T follicular helper cell (primary cell): ENCODE measurements around the gene ELOA.
"Not testable (repeated sequence)": the region's sequence is repeated elsewhere in the genome, so short reads cannot be mapped to it uniquely, and the experiment has no call there.

ENCODE experiments used
- DNase-seq: peaks from one replicate; pipeline ENCODE4 v3.0.0-alpha.2; 2020; ENCODE audit warnings: low read depth

The ELOA gene

DNA sequence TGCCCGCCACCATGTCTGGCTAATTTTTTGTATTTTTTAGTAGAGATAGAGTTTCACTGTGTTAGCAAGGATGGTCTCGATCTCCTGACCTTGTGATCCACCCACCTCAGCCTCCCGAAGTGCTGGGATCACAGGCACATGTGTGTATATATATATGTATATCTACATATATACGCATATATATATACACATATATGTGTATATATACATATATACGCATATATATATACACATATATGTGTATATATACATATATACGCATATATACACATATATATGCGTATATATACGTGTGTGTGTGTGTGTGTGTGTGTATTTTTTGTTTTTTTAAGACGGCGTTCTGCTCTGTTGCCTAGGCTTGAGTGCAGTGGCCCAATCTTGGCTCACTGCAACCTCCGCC lies 39.9 kb downstream of the ELOA start:
- DNase-seq, result not testable (repeated sequence)

DNA sequence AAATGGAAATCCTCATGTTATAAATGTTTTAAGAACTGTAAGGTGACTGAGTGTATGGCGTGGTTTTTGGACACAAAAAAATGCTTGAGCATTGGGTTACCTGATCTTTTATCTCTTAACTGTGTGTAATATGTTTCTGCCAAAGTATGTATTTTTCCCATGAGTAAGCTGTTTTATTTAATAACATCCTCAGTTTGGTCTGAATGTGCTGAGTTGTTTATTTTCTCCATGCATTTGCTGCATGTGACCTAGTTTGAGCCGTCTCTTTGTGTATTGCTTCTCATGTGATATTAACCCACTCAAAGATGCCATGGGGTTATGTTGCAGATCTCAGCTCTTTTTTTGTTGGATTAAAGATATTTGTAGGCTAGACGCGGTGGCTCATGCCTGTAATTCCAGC lies 41.6 kb downstream of the ELOA start:
- DNase-seq, result no peak

DNA sequence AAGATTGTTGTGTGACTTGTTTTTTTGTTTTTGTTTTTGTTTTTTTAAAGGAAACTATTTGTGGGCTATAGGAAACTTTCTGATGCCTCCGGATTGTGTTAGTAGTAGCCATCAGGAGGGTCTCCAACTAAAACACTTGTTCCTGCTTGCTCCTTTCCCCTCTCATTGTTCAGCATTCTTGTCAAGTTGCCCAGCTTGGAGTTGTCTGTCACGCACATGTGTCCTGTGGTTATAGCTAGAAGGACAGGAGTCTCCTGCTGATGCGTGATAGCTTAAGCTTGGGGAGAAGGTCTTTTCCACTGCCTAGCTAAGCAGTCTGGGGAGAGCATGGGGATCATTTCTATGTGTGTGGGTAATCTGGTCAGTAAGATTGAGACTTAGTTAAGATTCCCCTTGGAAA lies 44.4 kb downstream of the ELOA start:
- no peak for DNase-seq

DNA sequence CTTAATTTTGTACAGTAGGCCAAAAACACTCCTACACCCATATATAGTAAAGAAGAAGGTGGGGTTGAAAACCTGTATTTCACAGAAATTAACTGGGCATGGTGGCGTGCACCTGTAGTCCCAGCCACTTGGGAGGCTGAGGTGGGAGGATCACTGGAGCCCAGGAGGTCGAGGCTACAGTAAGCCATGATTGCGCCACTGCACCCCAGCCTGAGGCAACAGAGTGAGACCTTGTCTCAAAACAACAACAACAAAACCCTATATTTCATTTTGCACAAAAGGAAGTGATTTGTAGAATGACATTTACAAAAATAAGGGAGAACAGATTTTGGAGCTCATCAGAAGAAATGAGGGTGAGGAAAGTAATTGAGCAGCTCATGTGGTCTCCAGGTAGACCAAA lies 45.4 kb downstream of the ELOA start:
- DNase-seq, result no peak

DNA sequence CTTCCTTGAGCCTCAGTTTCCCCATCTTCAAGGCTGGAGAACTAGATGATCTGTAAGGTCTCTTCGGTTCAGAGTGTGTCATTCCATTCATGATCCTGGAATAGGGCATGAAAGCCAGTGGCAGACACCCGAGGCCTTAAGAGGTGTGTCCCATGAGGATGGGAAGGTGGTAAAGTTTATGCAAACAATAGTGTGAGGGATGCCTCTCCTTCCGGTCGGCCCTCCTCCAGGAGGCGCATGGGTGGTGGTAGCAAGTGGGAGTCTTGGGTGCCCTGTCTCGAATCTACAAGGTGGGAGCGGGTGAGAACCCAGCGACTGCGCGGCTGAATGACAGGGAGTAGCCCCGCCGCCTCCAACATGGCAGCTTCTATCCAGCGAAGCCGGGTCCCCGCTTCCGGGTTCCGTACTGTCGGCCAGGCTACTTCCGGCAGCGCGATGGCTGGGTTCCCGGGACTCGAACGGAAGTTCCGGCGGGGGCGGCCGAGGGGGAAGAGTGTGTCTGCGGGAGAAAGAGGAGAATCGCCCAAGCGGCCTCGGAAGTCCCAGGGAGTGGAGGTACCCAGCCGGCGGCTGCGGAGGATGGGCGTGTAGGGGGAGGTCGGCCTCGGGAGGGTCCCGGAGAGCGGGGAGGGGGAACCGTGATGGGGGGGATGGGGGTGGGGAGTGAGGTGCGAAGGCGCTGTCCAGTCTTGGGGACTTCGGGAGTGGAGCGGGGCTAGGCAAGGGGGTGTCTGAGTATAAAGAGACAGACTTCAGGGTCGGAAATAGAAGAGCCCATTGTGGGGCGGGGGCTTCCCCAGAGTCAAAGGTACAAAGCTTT lies 47.6 kb downstream of the ELOA start, which contains the start of gene LYPLA2:
Gene LYPLA2, plus strand, starts transcription at position 450 of the 820 bp plus-strand sequence. CDS start 1,538 bp downstream, outside the sequence.
- peak; percentile 75 for DNase-seq

DNA sequence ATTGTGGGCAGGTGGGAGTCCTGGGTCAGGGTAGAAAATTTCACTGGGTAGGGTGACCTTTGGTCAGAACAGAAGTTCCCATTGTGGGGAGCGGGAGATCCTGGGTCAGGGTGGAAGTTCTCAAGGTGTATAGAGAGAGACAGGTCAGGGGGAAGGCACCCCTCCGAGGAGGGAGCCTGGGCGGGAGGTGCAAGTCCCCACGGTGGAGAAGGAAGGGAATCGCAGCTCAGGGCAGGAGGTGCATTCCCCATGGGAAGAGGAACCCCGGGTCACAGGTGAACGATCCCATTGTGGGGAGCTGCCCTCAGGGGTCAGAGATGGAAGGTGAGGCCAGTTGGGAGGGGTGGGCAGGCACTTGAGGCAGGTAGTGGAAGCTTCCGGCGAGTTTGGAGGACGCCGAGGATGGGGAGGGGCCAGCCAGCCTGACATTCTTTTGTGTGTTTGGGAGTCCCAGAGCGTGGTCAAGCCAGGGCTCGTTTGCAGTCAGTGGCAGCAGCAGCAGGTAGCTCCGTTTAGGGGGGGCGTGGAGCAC lies 48.3 kb downstream of the ELOA start:
- DNase-seq, result no peak

DNA sequence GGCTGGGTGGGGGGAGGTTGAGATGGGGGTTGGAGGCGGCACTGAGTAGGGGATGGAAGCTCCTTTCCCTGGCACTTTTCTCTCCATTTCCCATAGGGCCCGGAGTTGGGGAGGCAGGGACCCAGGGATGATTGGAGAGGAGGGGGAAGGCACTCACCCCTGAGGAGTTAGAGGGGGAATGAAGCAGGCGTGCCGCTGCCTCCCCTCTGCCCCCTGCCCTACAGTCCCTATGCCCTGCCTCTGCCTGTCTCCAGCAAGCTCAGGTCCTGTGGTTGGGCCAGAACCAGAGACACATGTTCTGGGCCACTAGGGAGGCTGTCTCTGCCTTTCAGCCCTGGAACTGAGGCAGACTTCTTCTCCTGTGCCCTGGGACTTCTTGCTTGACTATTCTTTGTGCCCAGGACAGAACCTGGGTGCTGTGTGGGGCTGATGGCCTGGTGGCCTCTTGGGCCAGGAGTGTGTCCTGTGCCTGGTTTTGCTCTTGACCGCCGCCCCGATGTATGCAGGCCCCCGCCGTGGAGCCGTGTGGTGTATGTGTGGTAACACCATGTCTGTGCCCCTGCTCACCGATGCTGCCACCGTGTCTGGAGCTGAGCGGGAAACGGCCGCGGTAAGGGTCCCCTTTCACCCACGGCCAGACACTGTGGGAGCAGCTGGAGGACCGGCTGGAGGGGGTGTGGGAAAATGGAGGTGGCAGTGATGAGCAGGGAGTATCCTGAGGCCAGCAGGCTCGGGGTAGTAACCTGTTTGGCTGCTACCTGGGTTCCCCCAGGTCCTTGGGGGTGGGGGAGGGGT lies 49.1 kb downstream of the ELOA start:
- no peak for DNase-seq

DNA sequence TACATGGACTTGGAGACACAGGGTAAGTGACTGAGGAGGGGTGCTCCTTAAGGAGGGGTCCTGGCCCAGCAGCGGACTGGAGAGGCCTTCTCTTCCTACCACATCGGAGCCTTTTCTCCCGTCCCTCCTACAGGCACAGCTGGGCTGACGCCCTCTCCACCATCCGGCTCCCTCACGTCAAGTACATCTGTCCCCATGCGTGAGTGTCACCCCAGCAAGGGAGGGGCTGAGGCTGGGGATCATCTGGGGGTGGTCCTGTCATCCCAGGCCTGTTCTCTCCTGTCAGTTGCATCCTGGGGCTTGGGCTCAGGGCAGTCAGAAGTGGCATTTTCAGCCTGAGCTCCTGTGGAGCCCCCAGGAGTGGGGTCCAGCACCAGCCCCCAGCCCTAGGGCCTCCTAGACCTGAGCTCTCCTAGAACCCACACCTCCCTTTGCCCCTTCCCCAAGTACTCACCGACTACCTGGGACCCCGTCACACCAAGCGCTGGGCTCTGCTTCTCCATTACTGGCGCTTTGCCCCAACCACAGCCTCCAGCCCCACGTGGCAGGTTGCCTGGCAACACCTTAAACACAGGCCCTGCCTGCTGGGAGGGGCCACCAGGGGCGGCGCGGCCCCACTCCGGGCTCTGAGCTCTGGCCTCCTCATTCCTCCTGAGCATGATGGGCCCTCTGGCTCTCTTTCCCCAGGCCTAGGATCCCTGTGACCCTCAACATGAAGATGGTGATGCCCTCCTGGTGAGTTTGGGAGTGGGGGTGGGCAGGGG lies 49.9 kb downstream of the ELOA start:
- DNase-seq, result peak; percentile 41

DNA sequence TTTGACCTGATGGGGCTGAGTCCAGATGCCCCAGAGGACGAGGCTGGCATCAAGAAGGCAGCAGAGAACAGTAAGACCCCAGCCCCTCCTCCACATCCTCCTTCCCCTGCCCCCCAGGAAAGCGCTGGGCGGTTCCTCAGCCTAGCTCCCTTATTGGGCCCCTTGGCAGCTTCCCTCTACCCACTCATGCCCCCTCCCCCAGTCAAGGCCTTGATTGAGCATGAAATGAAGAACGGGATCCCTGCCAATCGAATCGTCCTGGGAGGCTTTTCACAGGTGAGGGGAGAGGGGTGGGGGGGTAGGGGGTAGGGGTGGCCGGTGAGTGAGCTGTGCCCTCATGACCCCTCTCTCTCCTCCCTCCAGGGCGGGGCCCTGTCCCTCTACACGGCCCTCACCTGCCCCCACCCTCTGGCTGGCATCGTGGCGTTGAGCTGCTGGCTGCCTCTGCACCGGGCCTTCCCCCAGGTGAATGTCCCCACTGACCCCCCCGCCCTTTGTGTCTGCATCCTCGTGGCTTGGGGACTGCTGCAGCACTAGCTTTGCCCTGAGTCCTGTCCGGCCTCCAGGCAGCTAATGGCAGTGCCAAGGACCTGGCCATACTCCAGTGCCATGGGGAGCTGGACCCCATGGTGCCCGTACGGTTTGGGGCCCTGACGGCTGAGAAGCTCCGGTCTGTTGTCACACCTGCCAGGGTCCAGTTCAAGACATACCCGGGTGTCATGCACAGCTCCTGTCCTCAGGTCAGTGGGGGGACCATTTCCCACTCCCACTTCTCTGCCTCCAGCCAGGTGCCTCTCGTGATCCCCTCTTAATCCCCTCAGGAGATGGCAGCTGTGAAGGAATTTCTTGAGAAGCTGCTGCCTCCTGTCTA lies 50.8 kb downstream of the ELOA start:
- no peak for DNase-seq

DNA sequence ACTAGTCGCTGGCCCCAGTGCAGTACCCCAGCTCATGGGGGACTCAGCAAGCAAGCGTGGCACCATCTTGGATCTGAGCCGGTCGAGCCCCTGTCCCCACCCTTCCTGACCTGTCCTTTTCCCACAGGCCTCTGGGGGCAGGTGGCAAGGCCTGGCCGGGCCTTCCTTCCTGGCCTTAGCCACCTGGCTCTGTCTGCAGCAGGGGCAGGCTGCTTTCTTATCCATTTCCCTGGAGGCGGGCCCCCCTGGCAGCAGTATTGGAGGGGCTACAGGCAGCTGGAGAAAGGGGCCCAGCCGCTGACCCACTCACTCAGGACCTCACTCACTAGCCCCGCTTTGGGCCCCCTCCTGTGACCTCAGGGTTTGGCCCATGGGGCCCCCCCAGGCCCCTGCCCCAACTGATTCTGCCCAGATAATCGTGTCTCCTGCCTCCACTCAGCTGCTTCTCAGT lies 51.5 kb downstream of the ELOA start:
- DNase-seq, result not testable (repeated sequence)

DNA sequence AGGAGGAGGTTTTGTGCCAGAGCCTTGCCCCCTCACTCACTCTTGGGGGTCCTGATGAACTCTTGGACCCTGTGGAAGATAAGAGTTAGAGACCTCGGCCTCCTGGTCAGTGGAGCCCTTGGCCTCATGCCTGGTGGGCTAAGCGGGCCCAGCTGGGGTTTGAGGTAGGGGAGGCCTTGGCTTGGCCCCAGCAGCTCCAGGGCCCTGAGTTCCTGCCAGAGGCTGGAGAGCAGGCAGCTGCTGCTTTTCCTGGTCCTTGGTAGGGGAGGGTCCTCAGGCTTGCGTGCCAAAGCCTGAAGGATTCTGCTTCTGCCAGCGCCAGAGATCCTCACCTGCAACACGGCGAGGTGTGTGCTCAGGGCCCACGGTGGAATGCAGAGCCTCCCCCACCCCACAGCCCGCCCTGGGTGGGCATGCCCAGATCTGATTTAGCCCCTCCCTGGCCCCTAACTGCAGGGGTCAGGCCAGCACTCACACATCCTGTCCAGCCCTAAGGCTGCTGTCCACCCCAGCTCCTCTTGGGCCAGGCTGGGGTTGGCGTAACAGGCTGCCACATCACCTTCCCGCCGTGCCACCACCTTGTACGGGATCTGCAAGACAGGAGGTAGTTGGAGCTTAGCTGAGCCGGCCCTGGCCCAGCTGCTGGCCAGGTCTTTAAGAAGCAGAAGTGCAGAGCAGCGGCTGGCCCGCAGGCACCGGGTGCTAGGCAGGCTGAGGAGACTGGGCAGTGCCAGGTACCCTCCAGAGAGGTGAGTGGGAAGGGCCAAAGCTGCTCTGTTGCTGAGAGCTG lies 52.6 kb downstream of the ELOA start:
- DNase-seq, result no peak

DNA sequence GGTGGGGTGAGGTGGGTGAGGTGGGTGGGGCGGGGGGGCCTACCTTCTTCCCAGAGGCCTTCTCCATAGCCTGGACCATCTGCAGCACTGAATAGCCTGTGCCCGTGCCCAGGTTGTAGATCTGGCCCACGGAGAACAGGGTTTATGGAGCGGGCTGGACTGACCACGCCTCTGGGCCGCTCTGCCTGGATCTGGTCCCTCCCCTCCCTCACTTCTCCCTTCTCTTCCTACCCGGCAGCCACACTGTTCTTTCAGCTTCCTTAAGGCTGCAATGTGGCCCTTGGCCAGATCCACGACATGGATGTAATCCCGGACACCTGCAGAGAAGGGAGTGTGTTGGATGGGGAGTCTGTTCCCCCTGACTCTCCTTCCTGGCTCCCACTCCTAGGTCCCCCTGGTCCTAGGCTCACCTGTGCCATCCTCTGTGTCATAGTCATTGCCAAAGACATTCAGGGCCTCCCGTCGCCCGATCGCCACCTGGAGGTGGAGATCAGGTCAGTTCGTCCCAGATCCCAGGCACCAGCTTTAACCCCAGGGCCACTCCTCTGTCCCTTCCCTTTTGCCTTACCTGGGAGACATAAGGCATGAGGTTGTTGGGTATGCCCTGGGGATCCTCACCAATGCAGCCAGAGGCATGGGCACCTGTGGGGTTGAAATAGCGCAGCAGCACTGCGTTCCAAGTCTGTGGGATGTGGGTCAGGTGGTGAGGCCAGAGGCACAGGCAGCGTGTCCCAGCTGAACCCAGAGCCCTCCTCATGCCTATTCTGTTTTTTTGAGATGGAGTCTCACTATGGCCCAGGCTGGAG lies 53.4 kb downstream of the ELOA start:
- DNase-seq, result no peak

DNA sequence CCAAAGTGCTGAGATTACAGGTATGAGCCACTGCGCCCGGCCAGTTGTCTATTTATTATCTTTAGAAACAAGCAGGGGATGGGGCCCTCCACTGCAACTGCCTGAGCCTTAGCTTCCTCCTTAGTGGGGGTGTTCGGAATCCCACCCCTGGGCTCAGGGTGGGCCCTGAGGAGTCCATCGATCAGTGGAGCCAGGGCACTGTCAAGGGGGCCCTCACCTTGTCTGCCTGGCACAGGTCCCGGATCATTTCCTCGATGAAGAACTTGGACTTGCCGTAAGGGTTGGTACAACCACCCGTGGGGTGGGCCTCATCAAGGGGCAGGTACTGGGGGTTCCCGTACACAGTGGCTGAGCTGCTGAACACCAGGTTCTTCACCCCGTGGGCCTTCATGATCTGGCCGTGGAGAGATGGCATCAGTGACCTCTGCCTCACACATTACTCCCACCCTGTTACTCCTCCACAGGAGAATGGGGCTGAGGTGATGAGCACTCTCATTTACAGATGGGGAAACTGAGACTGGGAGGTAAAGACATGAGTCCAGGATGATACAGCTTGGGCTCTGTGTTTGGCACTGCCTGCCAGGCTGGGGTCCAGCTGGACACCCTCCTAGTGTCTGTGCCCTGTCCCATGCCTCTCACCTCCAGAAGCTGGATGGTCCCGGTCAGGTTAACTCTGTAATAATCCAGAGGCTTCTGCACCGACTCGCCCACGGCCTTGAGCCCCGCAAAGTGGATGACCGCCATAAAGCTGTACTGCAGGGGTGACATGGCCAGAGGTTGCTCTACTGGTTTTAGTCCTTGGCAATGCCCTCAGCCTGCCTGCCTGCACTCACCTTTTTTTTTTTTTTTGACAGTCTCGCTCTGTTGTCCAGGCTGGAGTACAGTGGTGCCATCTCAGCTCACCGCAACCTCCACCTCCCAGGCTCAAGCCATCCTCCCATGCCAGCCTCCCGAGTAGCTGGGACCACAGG lies 54.5 kb downstream of the ELOA start:
- no peak for DNase-seq

DNA sequence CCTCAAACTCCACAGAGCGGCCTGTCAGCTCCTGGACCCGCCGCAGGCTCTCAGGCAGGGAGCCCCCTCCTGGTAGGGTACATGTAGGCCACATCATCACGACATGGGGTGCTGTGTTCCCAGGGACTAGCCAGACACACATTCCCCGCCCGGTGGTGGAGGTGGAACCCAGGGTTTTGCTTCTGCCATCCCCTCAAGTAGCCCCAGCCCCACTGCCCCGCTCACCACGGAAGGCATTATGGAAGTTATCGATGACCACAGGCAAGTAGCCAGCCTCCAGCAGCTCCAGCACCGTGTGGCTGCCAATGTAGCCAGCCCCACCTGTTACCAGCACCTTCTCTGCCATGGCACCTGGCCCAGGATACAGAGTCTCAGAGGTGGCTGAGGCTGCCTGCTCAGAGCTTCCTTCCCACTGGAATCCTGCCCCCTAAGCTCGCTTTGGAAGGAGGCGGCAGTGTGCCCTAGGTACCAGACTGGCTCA lies 55.4 kb downstream of the ELOA start:
- DNase-seq, result no peak

DNA sequence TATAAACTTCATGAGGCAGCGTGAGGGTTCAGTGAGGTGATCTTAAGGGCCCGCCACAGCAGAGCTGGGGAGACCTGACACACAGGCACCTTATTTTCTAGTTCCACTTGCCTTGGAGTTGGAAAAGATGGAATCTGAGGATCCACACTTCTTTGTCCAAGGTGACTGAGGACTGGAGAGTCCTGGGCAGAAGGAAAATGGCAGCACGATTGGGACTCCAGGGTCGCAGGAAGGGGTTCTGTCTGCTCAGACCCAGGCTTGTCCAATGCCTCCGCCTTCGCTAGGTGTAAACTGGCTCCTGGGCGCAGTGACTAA lies 55.9 kb downstream of the ELOA start:
- no peak for DNase-seq

DNA sequence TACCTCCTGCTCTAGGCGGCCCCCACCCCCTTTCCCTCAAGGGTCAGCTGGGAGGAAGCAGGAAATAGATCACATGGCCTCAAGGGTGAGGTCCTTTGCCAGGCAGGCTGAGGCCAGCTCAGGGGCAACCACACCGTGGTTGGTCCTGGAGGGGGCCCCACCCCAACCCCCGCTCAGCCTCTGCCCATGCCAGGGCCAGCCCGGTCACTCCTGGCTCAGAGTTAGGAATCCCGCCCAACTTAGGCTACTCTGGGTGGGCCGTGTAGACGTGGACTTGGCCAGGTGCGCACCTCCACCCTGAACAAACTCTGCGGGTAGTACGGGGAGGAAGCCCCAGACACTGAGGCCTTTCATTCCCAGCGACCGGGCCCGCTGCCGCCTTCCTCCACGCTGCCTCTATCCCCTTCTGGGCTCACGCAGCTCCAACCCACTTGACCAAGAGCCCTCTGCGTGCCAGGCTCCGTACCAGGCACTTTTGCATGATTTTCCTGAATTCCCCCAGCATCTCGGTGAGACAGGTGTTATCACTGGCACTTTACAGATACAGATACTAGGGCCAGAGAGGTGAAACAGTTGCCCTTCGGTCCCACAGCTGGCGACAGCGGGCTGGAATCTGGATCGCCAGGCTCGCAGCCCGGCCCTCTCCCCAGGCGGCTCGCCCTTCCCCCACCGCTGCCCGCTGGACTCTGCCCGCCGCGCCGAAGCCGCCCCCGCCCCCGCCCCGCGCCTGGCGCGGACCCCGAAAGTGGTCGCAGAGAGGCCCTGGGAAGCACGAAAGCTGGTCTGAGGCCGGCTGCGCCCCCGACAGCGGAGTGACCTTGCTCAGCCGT lies 56.5 kb downstream of the ELOA start:
- no peak for DNase-seq
